ENCODE measurements around the gene ERCC4.

The ERCC4 gene

DNA sequence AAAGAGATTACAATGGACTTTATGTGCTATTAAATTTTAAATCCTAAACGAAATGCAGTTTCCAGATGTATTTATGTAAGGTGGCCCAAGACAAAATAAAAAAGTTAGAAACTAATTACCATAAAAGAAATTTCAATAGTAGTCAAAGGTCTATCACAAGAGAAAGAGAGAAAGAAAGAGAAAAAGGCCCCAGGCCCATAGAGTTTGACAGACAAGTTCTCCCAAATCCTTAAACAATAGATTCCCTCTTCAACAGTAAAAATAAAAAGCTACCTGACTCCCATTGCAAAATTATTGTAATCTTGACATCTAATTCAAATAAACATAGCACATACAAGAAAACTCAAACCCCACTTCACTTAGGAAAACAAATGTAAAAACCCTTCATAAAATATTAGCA, 8.6 kb upstream of the ERCC4 start:
- no peak for DNase-seq (ENCODE audit: low spot score)

- no peak for DNase-seq (ENCODE audit: low spot score)
Measured at GRCh38 chr16:13911871-13912270, 8.1 kb upstream of the ERCC4 start.

- DNase-seq (ENCODE audit: low spot score) = no peak
Measured at GRCh38 chr16:13912891-13913290, 7.1 kb upstream of the ERCC4 start.

GRCh38 chr16:13913374-13914292, 6.3 kb upstream of the ERCC4 start:
- no peak for DNase-seq (ENCODE audit: low spot score)

- no peak for DNase-seq (ENCODE audit: low spot score)
Measured at GRCh38 chr16:13915033-13915635, 4.8 kb upstream of the ERCC4 start.

DNA sequence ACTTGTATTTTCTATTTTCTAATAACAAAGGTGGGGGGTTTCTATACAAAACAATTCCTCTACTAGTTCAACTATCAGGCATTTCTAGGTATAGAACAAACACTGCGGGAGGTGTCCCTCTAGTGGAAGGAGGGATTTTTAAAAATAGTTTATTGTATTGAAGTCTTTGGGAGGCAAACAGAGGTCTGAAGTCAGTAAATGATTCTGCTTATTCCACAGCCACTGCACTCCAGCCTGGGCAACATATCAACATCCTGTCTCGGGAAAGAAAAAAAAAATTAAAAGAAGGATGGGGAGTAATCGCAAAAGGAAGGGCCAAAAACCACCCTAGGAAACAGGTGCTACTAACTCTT, 648 bp upstream of the ERCC4 start:
- peak; percentile 55 for DNase-seq (ENCODE audit: low spot score)

DNA sequence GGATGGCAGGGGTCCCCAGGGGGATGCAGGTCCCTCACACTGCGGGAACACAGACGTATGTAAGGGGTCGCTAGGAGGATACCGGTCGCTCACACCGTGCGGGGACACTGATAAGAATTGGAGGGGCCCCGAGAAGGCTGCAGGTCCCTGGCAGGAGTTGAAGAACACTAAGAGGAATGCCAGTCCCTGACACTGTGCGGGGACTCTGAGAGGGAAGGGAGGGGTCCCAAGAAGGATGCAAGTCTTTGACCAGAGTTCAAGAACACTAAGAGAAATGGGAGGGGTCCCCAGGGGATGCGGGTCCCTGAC, 510 bp downstream of the ERCC4 start:
- DNase-seq (ENCODE audit: low spot score) = no peak

DNA sequence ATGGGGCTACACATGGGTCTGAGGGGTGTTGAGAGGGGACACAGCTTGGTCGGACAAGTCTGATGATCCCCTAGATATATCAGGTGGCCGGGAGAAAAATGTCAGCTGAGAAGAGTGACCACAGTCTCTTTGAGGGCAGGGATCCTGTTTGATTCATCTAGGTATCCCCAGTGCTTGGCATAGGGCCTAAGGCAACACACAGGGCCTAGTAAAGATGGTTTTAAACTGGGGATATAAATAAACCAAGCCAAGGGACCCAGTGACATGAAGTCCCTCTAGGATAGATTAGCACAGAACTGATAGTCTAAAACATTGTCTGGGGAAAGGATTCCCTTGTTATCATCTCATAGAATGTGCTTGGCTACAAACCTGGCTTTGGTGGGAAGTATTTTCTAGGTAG, 1.4 kb downstream of the ERCC4 start:
- no peak for DNase-seq (ENCODE audit: low spot score)

GRCh38 chr16:13923703-13924298, 3.8 kb downstream of the ERCC4 start:
- peak; percentile 70 for DNase-seq (ENCODE audit: low spot score)

DNA sequence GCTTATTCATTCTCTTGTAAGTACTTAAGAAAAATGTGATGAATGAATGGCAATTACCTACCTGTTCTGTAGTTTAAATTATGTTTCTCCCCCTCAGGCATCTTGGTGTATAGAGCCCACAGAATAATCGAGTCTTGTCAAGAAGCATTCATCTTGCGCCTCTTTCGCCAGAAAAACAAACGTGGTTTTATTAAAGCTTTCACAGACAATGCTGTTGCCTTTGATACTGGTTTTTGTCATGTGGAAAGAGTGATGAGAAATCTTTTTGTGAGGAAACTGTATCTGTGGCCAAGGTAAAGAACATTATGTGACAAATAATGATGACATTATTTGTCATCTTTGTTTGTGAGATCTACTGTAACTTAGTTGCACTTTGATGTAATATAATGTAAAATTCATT, 6.5 kb downstream of the ERCC4 start:
- DNase-seq (ENCODE audit: low spot score) = no peak

- no peak for DNase-seq (ENCODE audit: low spot score)
Measured at GRCh38 chr16:13926891-13927290, 6.9 kb downstream of the ERCC4 start.

GRCh38 chr16:13928646-13929045, 8.7 kb downstream of the ERCC4 start:
- DNase-seq (ENCODE audit: low spot score) = no peak

GRCh38 chr16:13931845-13932244, 11.9 kb downstream of the ERCC4 start:
- DNase-seq (ENCODE audit: low spot score) = no peak

GRCh38 chr16:13935408-13935807, 15.5 kb downstream of the ERCC4 start:
- DNase-seq (ENCODE audit: low spot score) = no peak

GRCh38 chr16:13936155-13936554, 16.2 kb downstream of the ERCC4 start:
- no peak for DNase-seq (ENCODE audit: low spot score)

GRCh38 chr16:13936596-13937081, 16.7 kb downstream of the ERCC4 start:
- DNase-seq (ENCODE audit: low spot score) = no peak

- no peak for DNase-seq (ENCODE audit: low spot score)
Measured at GRCh38 chr16:13937411-13937810, 17.5 kb downstream of the ERCC4 start.

GRCh38 chr16:13938480-13938879, 18.5 kb downstream of the ERCC4 start:
- no peak for DNase-seq (ENCODE audit: low spot score)

DNA sequence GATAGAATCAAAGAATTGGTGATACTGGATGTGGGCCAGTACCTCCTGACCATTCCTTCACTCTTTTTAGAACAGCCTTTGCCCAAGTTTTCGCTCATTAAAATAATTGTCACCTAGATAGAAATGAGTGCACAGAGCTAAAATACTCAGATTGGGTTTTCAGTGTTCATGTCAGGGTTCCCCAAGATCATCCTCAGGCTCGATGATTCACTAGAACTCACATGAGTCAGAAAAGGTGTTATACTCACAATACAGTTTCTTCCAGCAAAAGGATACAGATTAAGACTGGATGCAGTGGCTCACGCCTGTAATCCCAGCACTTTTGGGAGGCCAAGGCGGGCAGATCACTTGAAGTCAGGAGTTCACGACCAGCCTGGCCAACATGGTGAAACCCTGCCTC, 19.9 kb downstream of the ERCC4 start:
- DNase-seq (ENCODE audit: low spot score) = no peak

DNA sequence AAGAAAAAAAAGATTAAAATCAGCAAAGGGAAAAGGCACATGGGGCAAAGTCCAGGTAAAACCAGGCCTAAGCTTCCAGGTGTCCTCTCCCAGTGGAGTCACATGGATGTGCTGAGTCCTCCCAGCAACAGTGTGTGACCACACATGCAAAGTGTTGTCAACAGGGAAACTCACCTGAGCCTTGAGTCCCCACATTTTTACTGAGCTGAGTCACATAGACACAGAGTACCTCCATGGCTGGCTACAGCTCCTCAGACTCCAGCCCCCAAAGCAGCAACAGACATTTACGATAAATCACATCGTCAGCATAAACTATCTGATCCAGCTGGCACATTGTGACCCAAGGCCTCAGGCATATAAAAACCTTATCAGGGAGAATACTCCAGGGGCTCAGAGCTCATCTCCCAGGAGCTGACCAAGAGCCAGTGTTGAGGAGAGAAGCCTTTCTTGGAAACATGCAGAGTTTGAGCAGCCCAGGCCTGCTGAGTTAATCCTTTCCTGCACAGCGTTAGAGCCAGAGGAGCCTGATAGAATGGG, 20.5 kb downstream of the ERCC4 start:
- no peak for DNase-seq (ENCODE audit: low spot score)

DNA sequence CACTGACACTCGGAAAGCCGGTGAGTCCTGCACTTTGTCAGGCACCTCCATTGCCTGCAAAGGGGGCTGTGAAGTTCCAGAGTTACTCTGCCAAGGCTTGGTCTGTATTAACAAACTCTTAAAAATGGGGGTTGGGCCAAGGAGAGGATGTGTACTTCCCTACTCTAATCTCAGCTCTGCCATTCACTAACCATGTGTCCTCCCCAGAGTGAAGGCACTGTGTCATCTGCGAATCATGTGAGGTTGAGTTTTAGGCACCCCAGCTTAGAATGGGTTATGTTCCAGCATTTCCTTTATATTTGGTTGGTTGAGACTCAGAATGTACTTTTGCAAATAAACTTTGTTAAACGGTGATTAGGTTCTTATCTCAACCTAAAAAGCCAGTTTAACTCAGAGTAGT, 24.9 kb downstream of the ERCC4 start:
- DNase-seq (ENCODE audit: low spot score) = no peak

GRCh38 chr16:13945744-13946485, 26.0 kb downstream of the ERCC4 start:
- DNase-seq (ENCODE audit: low spot score) = no peak
